ENCODE measurements around the gene GALNT2. TPM values are rescaled to one million over a fixed set of nuclear protein-coding genes. Genes with fewer than 3 reads are reported as not detected.

The GALNT2 gene
- polyA plus RNA-seq, 3 donors: 19.6 to 25.6 (median 23.4) TPM

DNA sequence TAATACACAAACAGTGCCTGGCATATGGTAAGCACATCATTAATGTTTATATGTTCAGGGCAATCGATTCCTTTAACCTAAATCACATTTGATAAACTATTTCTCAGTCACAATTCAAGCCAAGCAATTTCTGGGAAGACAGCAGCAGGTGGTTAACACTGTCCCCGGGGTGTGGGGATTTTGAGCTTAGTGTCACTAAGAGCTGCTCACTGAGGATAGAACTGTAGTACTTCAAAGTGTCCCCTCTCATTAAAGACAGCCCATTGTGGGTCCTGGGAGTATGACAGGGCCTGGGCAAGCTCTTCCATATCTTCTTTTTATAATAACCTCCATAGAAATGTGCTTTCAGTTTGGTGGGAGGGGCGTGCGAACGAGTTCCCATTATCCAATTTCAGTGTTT lies 8.4 kb upstream of the GALNT2 start:
- TF ChIP-seq, protein P1, sequence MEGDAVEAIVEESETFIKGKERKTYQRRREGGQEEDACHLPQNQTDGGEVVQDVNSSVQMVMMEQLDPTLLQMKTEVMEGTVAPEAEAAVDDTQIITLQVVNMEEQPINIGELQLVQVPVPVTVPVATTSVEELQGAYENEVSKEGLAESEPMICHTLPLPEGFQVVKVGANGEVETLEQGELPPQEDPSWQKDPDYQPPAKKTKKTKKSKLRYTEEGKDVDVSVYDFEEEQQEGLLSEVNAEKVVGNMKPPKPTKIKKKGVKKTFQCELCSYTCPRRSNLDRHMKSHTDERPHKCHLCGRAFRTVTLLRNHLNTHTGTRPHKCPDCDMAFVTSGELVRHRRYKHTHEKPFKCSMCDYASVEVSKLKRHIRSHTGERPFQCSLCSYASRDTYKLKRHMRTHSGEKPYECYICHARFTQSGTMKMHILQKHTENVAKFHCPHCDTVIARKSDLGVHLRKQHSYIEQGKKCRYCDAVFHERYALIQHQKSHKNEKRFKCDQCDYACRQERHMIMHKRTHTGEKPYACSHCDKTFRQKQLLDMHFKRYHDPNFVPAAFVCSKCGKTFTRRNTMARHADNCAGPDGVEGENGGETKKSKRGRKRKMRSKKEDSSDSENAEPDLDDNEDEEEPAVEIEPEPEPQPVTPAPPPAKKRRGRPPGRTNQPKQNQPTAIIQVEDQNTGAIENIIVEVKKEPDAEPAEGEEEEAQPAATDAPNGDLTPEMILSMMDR (IDR thresholded peaks at IDR 0.05): no peak
- Histone ChIP-seq H3K27ac (ENCODE audit: low read depth in 1 of 2, low read length in 2 of 2) (no peak overlapping the region), H3K4me3 (replicated peaks in 1 of 3; ENCODE audit: low read depth in 2 of 3, low read length in 3 of 3) (no peak overlapping the region), H3K4me2 (replicated peaks; ENCODE audit: extremely low read depth, low read length, poor library complexity, severe bottlenecking) (no peak overlapping the region), H3K79me2 (ENCODE audit: insufficient read depth, low read length) (no peaks in the 10 kb centered on the region), H3K4me1 (ENCODE audit: control insufficient read depth in 1 of 2, insufficient read depth in 2 of 2, low read length in 2 of 2) (no peaks in the 10 kb centered on the region), H3K9me3 (replicated peaks in 1 of 2; ENCODE audit: control insufficient read depth in 1 of 2, insufficient read depth in 1 of 2, low read length in 2 of 2) (no peaks in the 10 kb centered on the region), H2AFZ (ENCODE audit: insufficient read depth, low read depth, low read length, poor library complexity, severe bottlenecking) (no peak overlapping the region), H3K36me3 (replicated peaks in 1 of 2; ENCODE audit: control insufficient read depth in 1 of 2, insufficient read depth in 2 of 2, low read length in 2 of 2) (no peaks in the 10 kb centered on the region), H4K20me1 (ENCODE audit: insufficient read depth, low read length) (no peaks in the 10 kb centered on the region), H3K9ac (ENCODE audit: insufficient read depth, low read length, poor library complexity, severe bottlenecking) (no peak overlapping the region), H3K27me3 (ENCODE audit: control insufficient read depth in 2 of 2, insufficient read depth in 2 of 2, low read length in 2 of 2) (no peaks in the 10 kb centered on the region)
- H3K4me3 Mint-ChIP-seq: no peak overlapping the region
- no CpG with 5 or more reads among the region's 5 CpGs for WGBS (ENCODE audit: insufficient coverage)
- no peaks in the 10 kb centered on the region for H3K36me3 Mint-ChIP-seq
- no peak for DNase-seq
- peaks cover 0 to 7% (median 2%) of the 10 kb centered on the region in 3 donors for H3K27me3 Mint-ChIP-seq (ENCODE audit: low read depth in 3 of 3)
- intact Hi-C loops (cut with micrococcal nuclease): no loop called here
- H3K9me3 Mint-ChIP-seq: peaks cover 2 to 11% (median 5%) of the 10 kb centered on the region in 7 donors
- no peak overlapping the region for H3K27ac Mint-ChIP-seq
- H3K4me1 Mint-ChIP-seq: peaks cover 7% of the 10 kb centered on the region

DNA sequence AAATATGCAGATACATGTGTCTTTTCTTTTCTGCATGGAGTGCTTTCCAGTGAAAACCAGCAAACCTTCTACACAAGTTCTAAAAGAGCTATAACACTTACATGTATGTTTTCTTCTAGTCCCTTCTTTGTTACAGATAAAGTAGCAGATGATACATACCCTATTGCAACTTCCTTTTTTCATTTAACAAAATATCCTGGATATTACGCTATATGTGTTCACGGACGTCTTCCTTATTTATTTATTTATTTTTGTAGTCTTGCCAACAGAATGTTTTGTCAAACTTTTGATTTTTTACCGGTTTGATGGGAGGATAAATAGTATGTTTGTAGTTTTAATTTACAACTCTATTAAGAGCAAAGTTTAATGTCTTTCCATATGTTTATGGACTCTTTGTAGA lies 5.2 kb upstream of the GALNT2 start:
- no peak overlapping the region for H3K9ac ChIP-seq (ENCODE audit: insufficient read depth, low read length, poor library complexity, severe bottlenecking)
- H3K27me3 Mint-ChIP-seq (ENCODE audit: low read depth in 3 of 3): peaks cover 0 to 5% (median 0%) of the 10 kb centered on the region in 3 donors
- no peak overlapping the region for H3K4me2 ChIP-seq (replicated peaks; ENCODE audit: extremely low read depth, low read length, poor library complexity, severe bottlenecking)
- no peaks in the 10 kb centered on the region for H4K20me1 ChIP-seq (ENCODE audit: insufficient read depth, low read length)
- TF ChIP-seq, protein P1 (IDR thresholded peaks at IDR 0.05): no peak
- DNase-seq: peak; percentile 19 to 57 (median 27)
- H3K27ac ChIP-seq (ENCODE audit: low read depth in 1 of 2, low read length in 2 of 2): no peak overlapping the region
- H3K4me1 Mint-ChIP-seq: peaks cover 22% of the 10 kb centered on the region
- no CpG with 5 or more reads among the region's 4 CpGs for WGBS (ENCODE audit: insufficient coverage)
- H3K4me3 ChIP-seq (replicated peaks in 1 of 3; ENCODE audit: low read depth in 2 of 3, low read length in 3 of 3): no peak overlapping the region
- no peaks in the 10 kb centered on the region for H3K36me3 ChIP-seq (replicated peaks in 1 of 2; ENCODE audit: control insufficient read depth in 1 of 2, insufficient read depth in 2 of 2, low read length in 2 of 2)
- no peak overlapping the region for H2AFZ ChIP-seq (ENCODE audit: insufficient read depth, low read depth, low read length, poor library complexity, severe bottlenecking)
- intact Hi-C loops (cut with micrococcal nuclease): loop anchor here (10.0 kb wide), 3 partner anchors 57 to 437 kb away; partner anchors contain the start of genes TAF5L (in 2 of the 2) and URB2 (in 2 of the 2)
- no peaks in the 10 kb centered on the region for H3K27me3 ChIP-seq (ENCODE audit: control insufficient read depth in 2 of 2, insufficient read depth in 2 of 2, low read length in 2 of 2)
- H3K4me1 ChIP-seq (ENCODE audit: control insufficient read depth in 1 of 2, insufficient read depth in 2 of 2, low read length in 2 of 2): peaks cover 11 to 12% of the 10 kb centered on the region in 2 donors
- H3K9me3 ChIP-seq (replicated peaks in 1 of 2; ENCODE audit: control insufficient read depth in 1 of 2, insufficient read depth in 1 of 2, low read length in 2 of 2): no peaks in the 10 kb centered on the region
- peaks cover 2 to 11% (median 5%) of the 10 kb centered on the region in 7 donors for H3K9me3 Mint-ChIP-seq
- no peaks in the 10 kb centered on the region for H3K36me3 Mint-ChIP-seq
- H3K27ac Mint-ChIP-seq: peak overlapping the region in 5 of 7 donors; percentile 12 to 77 (median 44)
- H3K79me2 ChIP-seq (ENCODE audit: insufficient read depth, low read length): no peaks in the 10 kb centered on the region
- H3K4me3 Mint-ChIP-seq: no peak overlapping the region

All from CD14-positive monocyte (primary cell).